Measurements from ENCODE around the gene C19orf73.

- TF ChIP-seq CTCF (conservative IDR thresholded peaks at IDR 0.05; ENCODE audit: low read length) (no peak), EZH2phosphoT487 (IDR thresholded peaks at IDR 0.05; ENCODE audit: borderline replicate concordance) (no peak)
These were observed 35.3 kb upstream of the C19orf73 start for GRCh38 chr19:49154279-49154678.

Data from Loucy (cell line).